NCI-H345 treated with DMSO at 0.1 percent for 48 hours (cell line): ENCODE measurements around the gene POFUT1.
A peak's percentile ranks its signal among the peaks of the same experiment; 100 is the strongest.
"Not testable (repeated sequence)": the region's sequence is repeated elsewhere in the genome, so short reads cannot be mapped to it uniquely, and the experiment has no call there.

Experiments
- DNase-seq: peaks from one replicate; lab custom pipeline; 2025; ENCODE audit not compliant: unreplicated experiment; lab: John Stamatoyannopoulos, UW

POFUT1 gene

GRCh38 chr20:32271620-32272019, 63.9 kb downstream of the POFUT1 start:
- DNase-seq, result no peak

- DNase-seq, result no peak
Measured at GRCh38 chr20:32274359-32274758, 66.7 kb downstream of the POFUT1 start.

DNA sequence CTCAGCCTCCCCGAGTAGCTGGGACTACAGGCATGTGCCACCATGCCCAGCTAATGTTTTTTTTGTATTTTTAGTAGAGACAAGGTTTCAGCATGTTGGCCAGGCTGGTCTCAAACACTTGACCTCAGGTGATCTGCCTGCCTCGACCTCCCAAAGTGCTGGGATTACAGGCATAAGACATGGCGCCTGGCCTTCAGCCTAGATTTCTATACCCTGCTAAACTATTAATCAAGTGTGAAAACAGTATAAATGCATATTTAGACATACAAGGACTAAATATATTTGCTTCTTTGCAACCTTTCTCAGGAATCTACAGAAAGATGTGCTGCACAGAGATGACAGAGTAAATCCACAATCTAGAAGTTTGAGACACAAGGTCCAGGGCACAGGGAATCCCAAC, 67.5 kb downstream of the POFUT1 start:
- DNase-seq, result not testable (repeated sequence)

DNA sequence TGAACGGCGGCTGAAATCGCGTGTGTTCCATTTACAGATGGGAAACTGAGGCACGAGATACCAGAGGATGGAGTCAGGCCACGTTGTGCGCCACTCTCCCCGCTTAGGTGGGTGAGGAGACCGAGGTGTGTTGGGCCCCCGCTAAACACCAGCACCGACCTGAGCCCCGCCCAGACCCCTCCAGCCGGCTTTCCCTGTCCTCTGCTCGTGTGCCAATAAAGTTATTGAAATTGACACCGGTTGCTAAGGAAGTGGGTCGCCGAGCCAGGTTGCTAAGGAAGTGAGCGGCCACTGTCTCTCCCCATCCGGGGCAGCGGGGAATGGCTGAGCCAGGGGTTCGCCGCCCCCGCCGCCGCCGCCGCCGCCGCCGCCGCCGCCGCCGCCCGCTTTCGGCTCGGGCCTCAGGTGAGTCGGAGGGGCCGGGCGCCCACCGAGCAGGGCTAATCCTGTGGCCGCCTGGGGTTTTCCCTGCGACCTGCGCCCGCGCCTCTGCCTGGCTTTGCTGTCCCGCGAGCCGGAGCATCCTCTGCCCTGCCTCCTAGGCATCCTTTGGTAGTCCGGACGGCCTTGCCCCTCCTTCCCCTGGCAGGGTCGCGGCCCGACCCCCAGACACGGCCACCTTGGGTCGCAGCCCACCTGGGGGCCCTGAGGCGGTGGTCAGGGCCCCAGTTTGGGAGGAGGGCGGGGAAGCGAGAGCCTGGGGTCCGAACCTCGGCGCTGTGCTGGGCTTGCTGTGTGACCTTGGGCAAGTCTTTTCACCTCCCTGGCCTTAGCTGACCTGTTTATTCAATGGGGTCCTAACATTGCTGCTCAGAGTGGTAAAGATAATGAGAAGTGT, 69.9 kb downstream of the POFUT1 start, which contains the start of gene KIF3B:
KIF3B (plus strand) TSS at position 291 of the 838 bp plus-strand sequence. CDS start 32,127 bp downstream, outside the sequence.
- DNase-seq, result peak; percentile 93

DNA sequence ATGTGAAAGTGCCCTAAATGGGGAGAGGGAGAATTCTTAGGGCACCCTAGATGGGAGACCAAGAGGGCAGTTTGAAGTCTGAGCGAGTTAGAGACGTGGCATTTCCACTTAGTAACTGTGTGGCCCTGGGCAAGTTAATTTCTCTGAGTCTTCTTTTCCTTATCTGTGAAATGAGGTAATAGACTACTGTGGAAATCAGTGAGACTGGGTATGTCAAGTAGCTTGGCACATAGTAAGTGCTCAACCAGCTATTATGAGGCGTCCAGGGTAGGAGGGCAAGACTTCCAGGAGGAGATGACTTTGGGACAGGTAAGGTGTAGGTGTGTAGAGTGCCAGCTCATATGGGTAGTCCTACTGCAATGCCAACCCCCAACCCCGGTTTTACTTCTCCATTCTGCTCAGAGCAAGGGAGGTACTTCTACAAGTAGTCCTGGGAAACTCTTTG, 70.5 kb downstream of the POFUT1 start:
- no peak for DNase-seq

DNA sequence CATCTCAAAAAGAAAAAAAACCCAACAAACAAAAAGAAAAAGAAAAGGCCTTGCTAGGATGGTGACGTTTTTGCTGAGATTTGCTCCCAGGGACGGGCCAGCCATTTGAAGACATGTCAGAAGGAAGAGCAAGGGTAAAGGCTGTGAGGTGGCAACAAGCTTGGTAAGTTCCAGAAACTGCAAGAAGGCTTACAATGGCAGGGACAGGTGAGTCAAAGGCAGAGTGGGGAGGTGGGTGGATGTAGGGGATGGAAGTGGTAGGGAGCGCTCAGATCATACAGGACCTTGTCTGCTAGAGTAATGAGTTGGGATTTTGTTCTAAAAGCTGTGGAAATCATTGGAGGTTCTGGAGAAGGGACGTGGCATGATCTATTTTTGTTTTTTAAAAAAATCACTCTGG, 74.0 kb downstream of the POFUT1 start:
- DNase-seq, result no peak

- peak; percentile 97 for DNase-seq
Measured at GRCh38 chr20:32282461-32282860, 74.8 kb downstream of the POFUT1 start.

- DNase-seq, result no peak
Measured at GRCh38 chr20:32285082-32285620, 77.5 kb downstream of the POFUT1 start.

- DNase-seq, result no peak
Measured at GRCh38 chr20:32285621-32286371, 78.1 kb downstream of the POFUT1 start.

GRCh38 chr20:32287231-32287638, 79.6 kb downstream of the POFUT1 start:
- no peak for DNase-seq
